NCI-H146 (cell line): ENCODE data around the gene EDN1.
"Not testable (repeated sequence)": the region's sequence is repeated elsewhere in the genome, so short reads cannot be mapped to it uniquely, and the experiment has no call there.

Experiments
- DNase-seq: peaks from one replicate; lab custom pipeline; 2025; lab: John Stamatoyannopoulos, UW

The EDN1 gene

GRCh38 chr6:12294851-12295536, 4.8 kb downstream of the EDN1 start:
- no peak for DNase-seq

GRCh38 chr6:12295558-12296254, 5.5 kb downstream of the EDN1 start:
- no peak for DNase-seq

GRCh38 chr6:12296255-12296573, 6.1 kb downstream of the EDN1 start:
- DNase-seq = no peak

- DNase-seq = no peak
Measured at GRCh38 chr6:12296604-12297003, 6.4 kb downstream of the EDN1 start.

- no peak for DNase-seq
Measured at GRCh38 chr6:12297363-12298016, 7.3 kb downstream of the EDN1 start.

- no peak for DNase-seq
Measured at GRCh38 chr6:12298017-12298978, 8.1 kb downstream of the EDN1 start.

- DNase-seq = no peak
Measured at GRCh38 chr6:12298995-12299394, 8.8 kb downstream of the EDN1 start.

GRCh38 chr6:12301018-12301417, 10.9 kb downstream of the EDN1 start:
- no peak for DNase-seq

- DNase-seq = no peak
Measured at GRCh38 chr6:12304487-12304886, 14.3 kb downstream of the EDN1 start.

- no peak for DNase-seq
Measured at GRCh38 chr6:12309070-12309469, 18.9 kb downstream of the EDN1 start.

GRCh38 chr6:12311106-12311505, 20.9 kb downstream of the EDN1 start:
- no peak for DNase-seq

- no peak for DNase-seq
Measured at GRCh38 chr6:12312736-12313135, 22.6 kb downstream of the EDN1 start.

GRCh38 chr6:12313306-12313991, 23.3 kb downstream of the EDN1 start:
- no peak for DNase-seq

- no peak for DNase-seq
Measured at GRCh38 chr6:12313992-12314589, 23.9 kb downstream of the EDN1 start.

- no peak for DNase-seq
Measured at GRCh38 chr6:12314751-12315150, 24.6 kb downstream of the EDN1 start.

GRCh38 chr6:12315292-12316081, 25.3 kb downstream of the EDN1 start:
- no peak for DNase-seq

GRCh38 chr6:12318749-12319148, 28.6 kb downstream of the EDN1 start:
- DNase-seq = no peak

GRCh38 chr6:12320074-12320473, 29.9 kb downstream of the EDN1 start:
- DNase-seq = not testable (repeated sequence)

- no peak for DNase-seq
Measured at GRCh38 chr6:12324099-12324498, 33.9 kb downstream of the EDN1 start.

GRCh38 chr6:12324748-12325147, 34.6 kb downstream of the EDN1 start:
- DNase-seq = no peak
